GM19328 (cell line): Measurements from ENCODE around the gene DPYSL5.
"Not testable (repeated sequence)": the region's sequence is repeated elsewhere in the genome, so short reads cannot be mapped to it uniquely, and the experiment has no call there.

Experiments
- ATAC-seq: cut with Tn5 transposase; IDR thresholded peaks from one replicate; pipeline ENCODE4 v1.9.1; 2021; ENCODE audit warnings: mild to moderate bottlenecking, moderate library complexity; ENCODE audit not compliant: unreplicated experiment

DPYSL5 gene

GRCh38 chr2:26874514-26874913 lies 26.6 kb downstream of the DPYSL5 start:
- no peak for ATAC-seq

GRCh38 chr2:26875065-26875634 lies 27.2 kb downstream of the DPYSL5 start:
- no peak for ATAC-seq

DNA sequence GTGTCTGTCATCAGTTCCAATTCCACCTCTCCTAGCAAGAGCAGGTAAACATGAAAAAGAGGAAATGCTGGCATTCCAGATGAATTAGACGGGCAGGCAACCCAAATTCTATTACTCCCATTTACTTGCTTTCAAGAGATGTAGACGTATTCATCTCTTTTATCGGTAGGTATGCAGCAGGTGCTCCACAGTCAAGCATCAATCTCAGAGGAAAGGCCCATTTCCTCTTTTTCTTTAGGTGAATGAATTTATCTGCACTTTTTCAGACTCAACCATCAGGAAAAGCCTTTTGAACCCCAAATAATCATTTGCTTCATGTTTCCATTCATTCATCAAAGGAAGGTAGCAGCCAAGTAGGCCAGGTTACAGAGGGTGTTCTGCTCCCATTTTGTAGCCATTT lies 27.9 kb downstream of the DPYSL5 start:
- no peak for ATAC-seq

DNA sequence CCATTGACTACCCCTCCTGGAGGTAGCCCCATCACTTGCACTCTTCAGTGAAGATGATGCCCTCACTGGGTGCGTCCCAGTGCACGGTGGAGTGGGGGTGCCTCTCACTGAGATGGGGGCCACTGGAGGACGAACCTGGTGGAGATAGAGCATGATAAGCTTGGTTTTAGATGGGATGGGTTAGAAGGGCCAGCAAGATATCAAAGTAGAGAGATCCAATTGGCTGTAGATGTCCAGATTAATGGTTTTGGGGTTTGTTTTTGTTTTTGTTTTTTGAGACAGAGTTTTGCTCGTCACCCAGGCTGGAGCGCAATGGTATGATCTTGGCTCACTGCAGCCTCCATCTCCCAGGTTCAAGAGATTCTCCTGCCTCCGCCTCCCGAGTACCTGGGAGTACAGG lies 28.3 kb downstream of the DPYSL5 start:
- ATAC-seq: no peak

GRCh38 chr2:26877276-26877675 lies 29.3 kb downstream of the DPYSL5 start:
- ATAC-seq: no peak

GRCh38 chr2:26880161-26880560 lies 32.2 kb downstream of the DPYSL5 start:
- ATAC-seq: no peak

DNA sequence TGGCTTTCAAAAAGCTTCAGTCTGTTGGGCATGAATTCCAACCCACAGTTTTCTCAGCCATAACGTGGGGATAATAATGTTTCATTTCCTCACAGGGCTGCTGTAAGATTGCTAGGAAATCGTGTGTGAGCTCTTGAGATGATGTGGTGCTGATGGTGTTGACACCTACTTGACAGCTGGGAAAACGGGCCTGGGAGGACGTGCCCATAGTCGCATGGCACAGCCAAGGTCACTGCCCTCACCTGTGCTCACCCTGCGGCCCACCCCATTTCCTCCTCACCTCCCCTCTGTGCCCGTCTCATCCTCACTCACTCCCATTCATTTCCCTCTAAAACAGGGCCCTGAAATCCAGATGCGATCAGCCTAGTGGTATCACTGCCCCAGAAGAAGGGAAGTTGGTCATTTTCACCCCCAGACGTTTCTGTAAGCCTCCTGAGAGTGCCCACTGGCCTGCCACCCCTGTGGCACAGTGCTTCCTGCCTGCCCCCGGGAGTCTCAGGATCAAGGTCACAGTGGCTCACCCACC lies 33.0 kb downstream of the DPYSL5 start:
- no peak for ATAC-seq

GRCh38 chr2:26882220-26882619 lies 34.3 kb downstream of the DPYSL5 start:
- ATAC-seq: not testable (repeated sequence)

- no peak for ATAC-seq
These were observed 36.0 kb downstream of the DPYSL5 start for GRCh38 chr2:26883956-26884355.

- no peak for ATAC-seq
These were observed 36.6 kb downstream of the DPYSL5 start for GRCh38 chr2:26884486-26884885.

DNA sequence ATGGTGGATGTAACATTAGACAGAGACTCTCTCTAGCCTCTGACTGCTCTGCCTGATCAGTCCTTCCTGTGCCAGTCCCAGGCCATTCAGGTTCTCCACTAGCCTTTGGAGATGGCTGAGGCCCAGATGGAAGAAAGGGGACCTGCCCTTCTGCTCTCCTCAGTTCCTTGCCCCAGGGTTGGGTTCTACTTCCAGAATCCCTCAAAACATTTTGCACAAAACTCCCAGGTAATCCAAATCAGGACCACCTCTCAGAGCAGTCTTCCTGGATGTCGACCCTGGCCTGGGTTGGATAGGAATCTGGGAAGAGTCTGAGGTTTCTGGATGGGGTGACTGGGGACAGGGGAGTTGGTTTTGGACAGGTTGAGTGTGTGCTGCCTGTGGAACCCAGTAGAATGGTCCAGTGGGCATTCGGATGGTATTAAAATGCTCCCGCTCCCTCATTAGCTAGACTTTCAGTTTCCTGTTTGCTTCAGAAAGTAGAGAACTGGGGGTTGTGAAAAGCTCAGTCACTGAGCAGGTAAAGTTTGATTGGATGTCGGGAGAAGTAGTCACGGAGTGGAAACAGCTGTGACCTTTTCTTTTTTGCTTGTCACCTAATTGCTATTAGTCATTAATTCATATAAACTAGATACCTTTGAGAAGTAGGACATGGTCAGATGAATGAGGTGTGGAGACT lies 37.9 kb downstream of the DPYSL5 start:
- ATAC-seq: no peak

GRCh38 chr2:26886736-26887135 lies 38.8 kb downstream of the DPYSL5 start:
- no peak for ATAC-seq

GRCh38 chr2:26887151-26887550 lies 39.2 kb downstream of the DPYSL5 start:
- no peak for ATAC-seq

- no peak for ATAC-seq
These were observed 41.9 kb downstream of the DPYSL5 start for GRCh38 chr2:26889796-26890195.

DNA sequence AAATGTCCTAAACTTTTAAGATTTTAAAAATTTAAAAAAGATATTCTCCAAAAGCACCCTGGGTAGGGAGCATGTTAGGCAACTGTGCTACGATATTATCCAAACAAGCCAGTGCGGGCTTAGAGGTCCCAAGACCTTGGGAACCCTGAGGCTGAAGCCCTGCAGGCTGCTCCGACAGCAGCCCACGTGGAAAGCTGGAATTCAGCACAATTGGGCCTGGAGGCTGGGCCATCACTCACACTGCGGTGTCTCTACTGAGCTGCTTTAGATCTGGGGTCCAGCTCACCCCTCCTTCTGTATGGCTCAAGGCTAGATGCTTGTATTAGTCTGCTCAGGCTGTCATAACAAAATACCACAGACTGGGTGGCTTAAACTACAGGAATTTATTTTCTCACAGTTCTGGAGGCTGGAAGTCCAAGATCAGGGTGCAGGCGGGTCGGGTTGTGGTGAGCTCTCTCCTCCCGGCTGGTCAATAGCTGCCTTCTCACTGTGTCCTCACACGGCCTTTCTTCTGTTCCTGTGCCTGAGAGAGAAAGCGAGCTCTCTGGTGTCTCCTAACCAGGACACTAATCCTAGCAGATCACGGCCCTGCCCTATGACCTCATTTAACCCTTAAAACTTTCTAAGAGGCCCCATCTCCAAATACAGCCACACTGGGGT lies 42.5 kb downstream of the DPYSL5 start:
- no peak for ATAC-seq

- ATAC-seq: no peak
These were observed 44.2 kb downstream of the DPYSL5 start for GRCh38 chr2:26892133-26892532.

GRCh38 chr2:26892922-26893524 lies 45.1 kb downstream of the DPYSL5 start:
- no peak for ATAC-seq

DNA sequence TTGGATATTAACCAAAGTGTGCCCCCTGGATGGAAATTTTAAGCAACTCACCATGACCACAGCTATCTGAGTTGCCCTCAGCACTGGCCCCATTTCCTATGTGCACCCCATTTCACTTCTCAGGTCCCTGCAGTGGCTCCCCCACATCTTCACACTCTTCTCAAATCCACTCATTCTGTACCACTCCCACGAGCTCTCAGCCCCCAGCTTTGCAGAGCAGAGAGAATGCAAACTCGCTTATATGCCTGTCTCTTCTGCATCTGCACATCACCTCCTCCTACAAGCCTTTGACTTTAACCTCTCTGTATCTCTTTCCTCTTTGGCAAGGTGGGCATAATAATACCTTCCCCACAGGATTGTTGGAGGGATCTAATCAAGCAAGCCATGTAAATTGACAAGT lies 46.2 kb downstream of the DPYSL5 start:
- ATAC-seq: no peak

GRCh38 chr2:26897807-26898479 lies 50.0 kb downstream of the DPYSL5 start:
- no peak for ATAC-seq

GRCh38 chr2:26898480-26899078 lies 50.6 kb downstream of the DPYSL5 start:
- ATAC-seq: no peak
